8988T (cell line): ENCODE data around the gene CHAF1B.

Experiments used
- DNase-seq: peaks from one replicate; pipeline ENCODE4 v3.0.0; 2011

The CHAF1B gene

GRCh38 chr21:36428761-36429432 is 43.7 kb downstream of the CHAF1B start:
- DNase-seq = no peak

DNA sequence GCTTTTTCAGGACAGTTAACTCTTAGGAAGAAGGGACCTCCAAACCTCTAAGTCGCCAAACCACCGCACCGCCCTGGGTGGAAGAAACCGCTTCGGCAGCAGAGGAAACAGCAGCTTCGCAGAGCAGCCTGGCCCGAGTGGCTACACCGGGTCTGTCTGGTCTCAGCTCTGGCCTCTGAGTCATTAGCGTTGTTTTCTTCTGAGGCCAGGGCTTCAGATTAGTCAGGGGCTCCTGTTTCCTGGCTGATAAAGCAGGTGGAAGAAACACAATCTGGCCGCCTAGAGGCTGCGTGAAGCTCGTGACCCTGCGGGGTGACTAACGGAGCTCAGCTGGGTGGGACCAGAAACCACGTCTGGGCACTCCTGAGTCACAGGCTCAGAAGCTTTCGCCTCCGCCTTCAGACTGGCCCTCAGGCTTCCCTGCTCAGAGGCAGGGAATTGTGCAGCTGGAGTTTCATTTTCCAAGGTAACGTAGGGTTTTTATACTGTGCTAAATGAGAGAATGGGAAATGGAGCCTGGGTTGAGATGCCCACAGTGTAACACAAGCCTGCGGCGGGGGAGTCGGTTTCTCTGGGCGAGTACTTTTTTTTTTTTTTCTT is 44.9 kb downstream of the CHAF1B start:
- peak; percentile 71 for DNase-seq

- DNase-seq = no peak
These were observed 45.6 kb downstream of the CHAF1B start for GRCh38 chr21:36430841-36431240.

- DNase-seq = no peak
These were observed 46.1 kb downstream of the CHAF1B start for GRCh38 chr21:36431252-36431651.

GRCh38 chr21:36433059-36433709 is 48.0 kb downstream of the CHAF1B start:
- no peak for DNase-seq

DNA sequence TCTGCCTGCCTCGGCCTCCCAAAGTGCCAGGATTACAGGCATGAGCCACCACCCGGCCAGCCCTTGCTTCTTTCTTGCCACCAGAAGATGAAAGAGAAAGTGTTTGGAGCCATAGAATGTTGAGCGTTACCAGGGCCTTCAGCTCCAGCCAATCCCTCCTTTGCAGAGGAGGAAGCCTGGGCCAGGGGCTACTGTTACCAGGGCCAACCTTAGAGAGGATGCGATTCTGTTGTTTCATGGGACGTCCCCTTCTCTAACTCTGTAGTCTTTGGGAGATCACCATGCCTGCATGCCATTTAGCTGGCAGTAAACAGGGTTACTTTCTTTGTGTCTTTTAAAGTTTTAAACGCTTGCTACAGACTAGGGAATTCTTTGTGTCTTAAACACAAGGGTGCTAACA is 49.0 kb downstream of the CHAF1B start:
- no peak for DNase-seq

DNA sequence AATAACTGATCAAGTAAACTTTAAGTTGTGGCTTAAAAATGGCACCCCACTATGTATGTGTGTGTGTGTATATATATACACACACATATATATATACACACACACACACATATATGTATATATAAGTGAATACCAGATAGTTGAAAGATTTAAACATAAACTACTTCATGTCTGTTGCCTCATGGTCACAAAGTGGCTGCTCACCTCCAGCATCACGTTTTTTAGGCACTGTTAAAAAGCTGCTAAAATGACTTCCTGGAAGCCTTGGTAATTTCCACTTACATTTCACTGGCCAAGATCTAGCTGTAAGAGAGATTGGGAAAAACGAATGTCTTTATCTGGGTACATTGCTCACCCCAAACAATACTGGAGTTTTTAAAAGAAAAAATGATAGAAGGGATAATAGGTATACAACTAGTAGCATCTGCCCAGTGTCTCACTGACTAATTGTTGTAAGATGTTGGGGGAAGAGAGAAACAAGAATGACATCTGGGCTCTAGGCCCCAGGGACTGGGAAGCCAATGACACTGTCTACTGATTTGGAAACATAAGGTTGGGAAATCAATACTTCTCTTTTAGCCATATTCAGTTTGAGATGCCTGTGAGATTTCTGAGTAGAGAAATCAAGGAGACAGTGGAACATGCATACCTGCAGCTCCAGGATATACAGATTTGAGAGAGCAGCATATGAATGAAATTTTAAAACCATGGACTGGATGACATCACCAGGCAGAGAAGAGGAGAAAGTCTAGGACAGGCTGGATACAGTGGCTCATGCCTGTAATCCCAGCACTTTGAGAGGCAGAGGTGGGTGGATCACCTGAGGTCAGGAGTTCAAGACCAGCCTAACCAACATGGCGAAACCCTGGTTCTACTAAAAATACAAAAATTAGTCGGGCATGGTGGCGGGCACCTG is 51.9 kb downstream of the CHAF1B start:
- DNase-seq = no peak

GRCh38 chr21:36437745-36438128 is 52.5 kb downstream of the CHAF1B start:
- DNase-seq = no peak

- no peak for DNase-seq
These were observed 56.5 kb downstream of the CHAF1B start for GRCh38 chr21:36441715-36442114.

DNA sequence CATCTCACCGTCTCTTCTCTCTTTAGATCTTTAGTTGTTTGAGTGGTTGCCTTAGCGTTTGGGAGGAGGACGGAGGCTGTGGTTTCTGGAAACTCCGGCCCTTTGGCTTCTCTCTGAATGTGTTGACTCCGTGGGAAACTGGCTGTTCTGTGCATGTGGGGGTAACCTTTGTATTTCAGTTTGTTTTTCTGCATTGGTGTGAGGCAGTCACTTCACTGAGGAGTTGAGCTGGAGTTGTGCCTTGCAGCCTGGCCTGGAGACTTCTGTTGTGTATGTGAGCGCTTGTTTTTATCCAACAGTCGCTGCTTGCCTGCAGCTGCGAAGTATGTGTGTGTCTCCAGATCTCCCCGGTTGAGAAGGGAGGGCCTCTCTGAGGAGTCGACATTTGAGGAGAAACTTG is 61.1 kb downstream of the CHAF1B start:
- DNase-seq = no peak

GRCh38 chr21:36450511-36450910 is 65.3 kb downstream of the CHAF1B start:
- DNase-seq = no peak

- no peak for DNase-seq
These were observed 66.3 kb downstream of the CHAF1B start for GRCh38 chr21:36451506-36451905.

GRCh38 chr21:36452281-36452825 is 67.2 kb downstream of the CHAF1B start:
- DNase-seq = no peak

DNA sequence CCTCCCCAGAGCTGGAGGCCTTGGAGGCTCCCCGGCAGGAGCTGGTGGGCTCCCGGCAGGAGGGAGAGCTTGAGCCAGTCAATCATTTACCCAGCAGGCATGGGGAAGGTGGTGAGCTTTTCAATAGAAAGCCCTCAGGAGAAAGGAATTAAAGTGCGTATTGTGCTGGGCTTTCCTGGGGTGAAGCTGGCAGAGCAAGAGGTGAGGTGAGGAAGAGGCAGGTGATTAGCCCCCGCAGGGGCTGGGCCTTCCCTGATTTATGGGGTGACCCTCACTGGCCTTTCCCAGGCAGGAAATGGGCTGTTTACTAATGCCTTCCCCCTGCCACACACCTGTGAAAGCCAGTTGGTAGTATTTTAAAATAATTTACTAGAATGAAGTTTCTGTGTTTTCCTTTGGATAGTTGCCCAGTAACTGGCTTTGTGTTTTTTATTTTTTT is 68.9 kb downstream of the CHAF1B start:
- DNase-seq = no peak

- DNase-seq = no peak
These were observed 69.5 kb downstream of the CHAF1B start for GRCh38 chr21:36454706-36455105.

- no peak for DNase-seq
These were observed 71.7 kb downstream of the CHAF1B start for GRCh38 chr21:36456729-36457414.

DNA sequence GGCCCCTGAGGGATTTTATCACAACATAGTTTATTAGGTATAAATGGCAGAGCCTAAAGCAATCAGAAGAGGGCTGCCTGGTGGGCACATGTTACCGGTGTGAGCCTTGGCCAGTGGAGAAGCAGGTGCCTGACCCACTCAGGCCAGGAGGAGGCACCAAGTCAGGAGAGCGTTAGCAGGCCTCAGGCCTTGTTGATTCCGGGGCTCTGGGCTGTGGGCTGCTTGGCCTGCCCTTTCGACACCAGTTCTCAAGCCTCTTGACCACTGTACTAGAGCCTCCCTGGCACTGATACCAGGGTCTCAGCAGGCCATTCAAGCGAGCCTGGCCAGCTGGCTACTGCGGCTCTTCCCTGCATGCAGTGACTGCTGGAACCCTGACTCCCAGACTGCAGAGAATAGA is 73.9 kb downstream of the CHAF1B start:
- no peak for DNase-seq

DNA sequence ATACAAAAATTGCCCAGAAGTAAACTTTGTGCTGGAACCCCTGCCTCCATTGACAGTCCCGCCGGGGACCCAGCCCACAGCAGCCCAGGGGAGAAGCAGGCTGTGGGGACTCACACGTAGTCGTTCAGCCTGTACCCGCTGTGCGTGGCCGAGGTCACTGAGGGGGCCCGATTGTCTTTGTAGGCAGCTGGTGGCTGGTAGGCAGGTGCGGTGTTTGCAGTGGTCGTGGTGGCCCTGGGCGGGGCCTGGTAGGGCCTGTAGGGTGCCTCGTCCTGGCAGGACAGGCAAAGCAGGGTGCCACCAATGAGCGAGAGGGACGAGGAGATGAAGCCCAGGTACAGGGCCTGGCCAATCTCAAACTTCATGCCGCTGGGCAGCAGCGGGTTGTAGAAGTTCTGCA is 75.7 kb downstream of the CHAF1B start:
- no peak for DNase-seq

DNA sequence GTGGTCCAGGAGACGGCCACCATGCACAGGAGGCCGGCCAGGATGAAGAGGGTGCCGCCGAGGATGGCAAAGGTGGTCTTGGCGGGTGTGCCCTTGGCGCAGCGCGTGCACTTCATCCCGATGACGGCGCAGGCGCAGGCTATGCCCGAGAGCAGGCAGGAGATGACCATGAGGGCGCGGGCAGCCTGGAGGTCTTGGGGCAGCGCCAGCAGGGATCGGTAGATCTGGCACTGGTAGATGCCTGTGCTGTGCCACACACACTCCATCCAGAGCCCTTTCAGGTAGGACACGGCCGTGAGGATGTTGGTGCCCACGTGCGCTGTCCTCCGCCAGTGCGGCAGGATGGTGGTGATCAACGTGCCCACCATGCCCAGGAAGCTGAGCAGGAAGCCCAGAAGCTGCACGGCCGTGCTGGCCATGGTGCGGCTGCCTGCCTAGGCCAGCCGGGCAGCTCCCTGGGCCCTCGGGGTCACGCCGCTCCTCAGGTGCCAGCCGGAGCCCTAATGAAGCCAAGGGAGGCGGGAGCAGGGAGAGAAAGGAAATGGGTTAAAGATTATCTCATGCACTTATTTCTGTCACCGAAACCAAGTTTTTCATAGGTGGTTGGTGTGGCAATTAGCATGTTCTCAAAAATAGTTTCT is 76.2 kb downstream of the CHAF1B start:
- no peak for DNase-seq

DNA sequence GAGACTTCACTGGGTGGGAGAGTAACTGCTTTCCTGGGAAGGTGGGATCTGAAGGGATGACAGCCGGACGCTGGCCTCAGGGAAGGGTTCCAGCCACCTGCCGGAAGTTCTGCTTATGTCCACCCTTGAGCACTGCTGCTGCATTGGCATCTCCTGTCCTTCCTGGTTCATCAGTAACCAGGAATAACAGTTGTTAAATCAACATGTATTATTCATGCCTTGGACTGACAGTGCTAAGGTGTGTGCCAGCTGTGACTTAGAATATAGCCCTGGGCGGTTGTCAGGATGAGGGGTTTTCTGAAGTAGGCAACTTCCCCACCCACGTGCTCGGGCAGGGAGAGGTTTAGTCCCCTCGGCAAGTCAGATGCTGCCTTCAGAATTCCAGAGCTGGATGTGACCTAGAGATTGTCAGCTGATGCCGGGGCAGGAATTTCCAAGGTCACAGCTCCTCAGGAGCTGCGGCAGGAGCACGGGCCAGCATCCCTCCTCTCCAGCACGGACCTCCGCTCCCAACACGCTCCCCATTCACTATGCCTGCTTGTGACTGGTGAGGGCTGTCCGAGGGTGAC is 76.8 kb downstream of the CHAF1B start:
- no peak for DNase-seq

GRCh38 chr21:36463204-36463603 is 78.0 kb downstream of the CHAF1B start:
- DNase-seq = no peak

GRCh38 chr21:36463991-36464390 is 78.8 kb downstream of the CHAF1B start:
- DNase-seq = no peak
